H1 (cell line): Measurements from ENCODE around the gene SUCLG2. TPM values are rescaled to one million over a fixed set of nuclear protein-coding genes. Genes with fewer than 3 reads are reported as not detected.

ENCODE experiments used
- CTCF ChIA-PET: fragments of 300-600 bp; sonication (Branson Sonifier 250); formaldehyde crosslinking; loops from one replicate; lab custom pipeline; 2021; ENCODE audit not compliant: partially characterized antibody; lab: Charles Lee
- POLR2A ChIA-PET: fragments of 300-600 bp; sonication (Branson Sonifier 250); formaldehyde crosslinking; loops from one replicate; lab custom pipeline; 2021; ENCODE audit warnings: inconsistent platforms; ENCODE audit not compliant: partially characterized antibody; lab: Charles Lee
- DNase-seq, 2 experiments: peaks; one replicate each; pipeline versions ENCODE4 v3.0.0 to v3.0.0-alpha.2; 2010 to 2022; ENCODE audit warnings: low spot score in 2 of 2, low read depth in 1 of 2, mixed read lengths in 1 of 2
- FAIRE-seq: peaks from 2 replicates; lab custom pipeline; 2011; peaks lifted over from hg19 to GRCh38; lab: Jason Lieb, UNC
- H2AFZ ChIP-seq: 2 replicates; pipeline ENCODE4 v1.8.1; 2012; ENCODE audit warnings: low read length, inconsistent platforms
- H2AK5ac ChIP-seq: 2 replicates; pipeline ENCODE4 v1.6.1; 2013; ENCODE audit warnings: low read depth, low read length
- H2BK120ac ChIP-seq: replicated peaks from 2 replicates; pipeline ENCODE3; 2013; ENCODE audit warnings: low read depth, low read length, inconsistent platforms
- H2BK12ac ChIP-seq: 2 replicates; pipeline ENCODE4 v1.6.1; 2013; ENCODE audit warnings: low read depth, low read length
- H2BK15ac ChIP-seq: 2 replicates; pipeline ENCODE4 v1.6.1; 2013; ENCODE audit warnings: low read length
- H2BK20ac ChIP-seq: 2 replicates; pipeline ENCODE4 v1.6.1; 2013; ENCODE audit warnings: low read length
- H2BK5ac ChIP-seq: 2 replicates; pipeline ENCODE4 v1.6.1; 2013; ENCODE audit warnings: low read depth, low read length
- H3K14ac ChIP-seq: 2 replicates; pipeline ENCODE4 v1.6.1; 2013; ENCODE audit warnings: inconsistent platforms; ENCODE audit not compliant: insufficient read length
- H3K18ac ChIP-seq: 2 replicates; pipeline ENCODE4 v1.6.1; 2013; ENCODE audit warnings: low read length; ENCODE audit errors: extremely low read depth
- H3K23ac ChIP-seq: 2 replicates; pipeline ENCODE4 v1.6.1; 2013; ENCODE audit warnings: inconsistent platforms; ENCODE audit not compliant: insufficient read length
- H3K23me2 ChIP-seq: 2 replicates; pipeline ENCODE4 v1.6.1; 2013; ENCODE audit warnings: low read depth, low read length
- H3K27ac ChIP-seq: 2 replicates; pipeline ENCODE4 v1.6.1; 2011; ENCODE audit warnings: low read depth, low read length, inconsistent platforms
- H3K27me3 ChIP-seq, 4 experiments: replicated peaks in 1 of 4; 1 replicate in 1 of 4; 2 replicates in 3 of 4; pipeline versions ENCODE4 v1.6.1 to v1.8.1; 2011 to 2013; ENCODE audit warnings: low read length in 3 of 4, mild to moderate bottlenecking in 3 of 4, inconsistent platforms in 2 of 4, mixed read lengths in 2 of 4, moderate library complexity in 1 of 4; ENCODE audit not compliant: control insufficient read depth in 3 of 4, insufficient read depth in 3 of 4; ENCODE audit errors: extremely low read depth in 1 of 4
- H3K36me3 ChIP-seq, 4 experiments: 2 replicates each; pipeline versions ENCODE4 v1.6.1 to v1.8.1; 2011 to 2013; ENCODE audit warnings: mild to moderate bottlenecking in 4 of 4, low read length in 3 of 4, moderate library complexity in 2 of 4, control low read depth in 1 of 4, inconsistent platforms in 1 of 4; ENCODE audit not compliant: insufficient read depth in 4 of 4, control insufficient read depth in 2 of 4
- H3K4ac ChIP-seq: replicated peaks from 2 replicates; pipeline ENCODE3; 2013; ENCODE audit warnings: low read length, low read depth, mixed read lengths, inconsistent platforms; ENCODE audit not compliant: insufficient read length
- H3K4me1 ChIP-seq, 4 experiments: replicated peaks in 1 of 4; 1 replicate in 1 of 4; 2 replicates in 3 of 4; pipeline versions ENCODE4 v1.6.1 to v1.8.1; 2011 to 2013; ENCODE audit warnings: low read length in 3 of 4, inconsistent platforms in 2 of 4, mixed read lengths in 1 of 4; ENCODE audit not compliant: insufficient read depth in 4 of 4, control insufficient read depth in 3 of 4
- H3K4me2 ChIP-seq, 2 experiments: 2 replicates each; pipeline versions ENCODE4 v1.6.1 to v1.8.1; 2011 to 2013; ENCODE audit warnings: low read depth in 2 of 2, low read length in 2 of 2, control low read depth in 1 of 2, inconsistent platforms in 1 of 2, mild to moderate bottlenecking in 1 of 2; ENCODE audit not compliant: insufficient read depth in 1 of 2
- H3K4me3 ChIP-seq, 4 experiments: fragments of 200-600, 300-600 bp in 1 of 4; sonication (generic), shearing (Covaris generic), sonication (Bioruptor Twin) in 1 of 4; 2 replicates each; pipeline versions ENCODE4 v1.5.1 to v1.8.1; 2011 to 2016; ENCODE audit warnings: low read length in 4 of 4, low read depth in 3 of 4, control low read depth in 2 of 4, inconsistent platforms in 2 of 4, mild to moderate bottlenecking in 2 of 4, mixed read lengths in 1 of 4, moderate library complexity in 1 of 4; ENCODE audit not compliant: insufficient read depth in 2 of 4; ENCODE audit errors: extremely low read depth in 1 of 4
- H3K56ac ChIP-seq: replicated peaks from 2 replicates; pipeline ENCODE3; 2013; ENCODE audit warnings: low read depth, mild to moderate bottlenecking, mixed read lengths, low read length, inconsistent platforms; ENCODE audit not compliant: insufficient read length
- H3K79me1 ChIP-seq: 2 replicates; pipeline ENCODE4 v1.6.1; 2013; ENCODE audit warnings: low read depth, low read length, control low read depth
- H3K79me2 ChIP-seq, 2 experiments: 2 replicates each; pipeline versions ENCODE4 v1.6.1 to v1.8.1; 2012 to 2013; ENCODE audit warnings: low read length in 2 of 2, mild to moderate bottlenecking in 2 of 2, inconsistent platforms in 1 of 2; ENCODE audit not compliant: insufficient read depth in 2 of 2, control insufficient read depth in 1 of 2
- H3K9ac ChIP-seq, 4 experiments: replicated peaks in 1 of 4; 1 replicate in 1 of 4; 2 replicates in 3 of 4; pipeline versions ENCODE4 v1.6.1 to v1.8.1; 2011 to 2013; ENCODE audit warnings: low read depth in 3 of 4, low read length in 3 of 4, control low read depth in 2 of 4, mild to moderate bottlenecking in 2 of 4, moderate library complexity in 2 of 4, inconsistent platforms in 1 of 4; ENCODE audit errors: extremely low read depth in 1 of 4
- H3K9me3 ChIP-seq, 2 experiments: 2 replicates each; pipeline versions ENCODE4 v1.6.1 to v1.8.1; 2012 to 2013; ENCODE audit warnings: mild to moderate bottlenecking in 2 of 2, moderate library complexity in 2 of 2, control low read depth in 1 of 2, inconsistent platforms in 1 of 2, low read depth in 1 of 2, low read length in 1 of 2, mixed read lengths in 1 of 2; ENCODE audit not compliant: insufficient read depth in 2 of 2
- H4K20me1 ChIP-seq, 2 experiments: replicated peaks in 1 of 2; 2 replicates each; pipeline versions ENCODE3 to v1.8.1; 2011 to 2013; ENCODE audit warnings: inconsistent platforms in 2 of 2, low read length in 2 of 2, mild to moderate bottlenecking in 1 of 2; ENCODE audit not compliant: insufficient read depth in 2 of 2, control insufficient read depth in 1 of 2
- H4K5ac ChIP-seq: 2 replicates; pipeline ENCODE4 v1.6.1; 2013; ENCODE audit warnings: low read length, low read depth, mixed read lengths, inconsistent platforms; ENCODE audit not compliant: insufficient read length
- H4K8ac ChIP-seq: 2 replicates; pipeline ENCODE4 v1.8.0; 2013; ENCODE audit warnings: mild to moderate bottlenecking, moderate library complexity, low read length, inconsistent platforms; ENCODE audit not compliant: insufficient read depth; ENCODE audit errors: extremely low read depth
- H4K91ac ChIP-seq: replicated peaks from 2 replicates; pipeline ENCODE3; 2013; ENCODE audit warnings: low read length, mixed read lengths, inconsistent platforms; ENCODE audit not compliant: insufficient read length
- CEBPB ChIP-seq: IDR thresholded peaks from 2 replicates; pipeline ENCODE4 v1.6.1; 2012; ENCODE audit warnings: low read depth, low read length
- GTF2F1 ChIP-seq: IDR thresholded peaks from 2 replicates; pipeline ENCODE4 v1.6.1; 2012; ENCODE audit warnings: low read depth, low read length, improper control_type of control experiment, borderline replicate concordance
- KDM4A ChIP-seq: IDR thresholded peaks from one replicate; pipeline ENCODE4 v1.7.1; 2012; ENCODE audit warnings: low read depth, mild to moderate bottlenecking, moderate library complexity, low read length, inconsistent platforms; ENCODE audit not compliant: severe bottlenecking
- POU5F1 ChIP-seq: IDR thresholded peaks from 2 replicates; pipeline ENCODE4 v1.6.1; 2011; ENCODE audit warnings: low read depth, mild to moderate bottlenecking, low read length, moderate library complexity
- RBBP5 ChIP-seq: IDR thresholded peaks from 2 replicates; pipeline ENCODE4 v1.7.1; 2012; ENCODE audit warnings: low read depth, mild to moderate bottlenecking, inconsistent platforms, low read length, moderate library complexity, borderline replicate concordance
- SIN3A ChIP-seq, 2 experiments: IDR thresholded peaks in 1 of 2; conservative IDR thresholded peaks in 1 of 2; 2 replicates each; pipeline ENCODE4 v1.6.1; 2011 to 2012; ENCODE audit warnings: low read length in 2 of 2, improper control_type of control experiment in 1 of 2, low read depth in 1 of 2, mild to moderate bottlenecking in 1 of 2
- SIX5 ChIP-seq: IDR thresholded peaks from 2 replicates; pipeline ENCODE4 v1.6.1; 2011; ENCODE audit warnings: mild to moderate bottlenecking, low read depth, low read length
- SP4 ChIP-seq: IDR thresholded peaks from 2 replicates; pipeline ENCODE4 v1.6.1; 2012; ENCODE audit warnings: low read length, inconsistent platforms
- SUZ12 ChIP-seq: fragments of 200-600 bp; sonication (generic); IDR thresholded peaks from 2 replicates; pipeline ENCODE4 v1.6.1; 2012; ENCODE audit warnings: mild to moderate bottlenecking, inconsistent platforms, low read length, moderate library complexity, mixed read lengths
- WGBS, 2 experiments: shearing (Covaris generic) in 1 of 2; methylation state at CpG; one replicate each; pipeline versions ENCODE4 v1.1.6 to v1.1.7; 2013 to 2015; ENCODE audit warnings: low lambda C conversion rate in 2 of 2, mixed read lengths in 2 of 2, inconsistent platforms in 1 of 2, low coverage in 1 of 2, missing lambda C conversion rate in 1 of 2; ENCODE audit not compliant: insufficient replicate concordance in 2 of 2, insufficient coverage in 1 of 2, insufficient read length in 1 of 2; ENCODE audit errors: extremely low coverage in 1 of 2, missing lambda C conversion rate in 1 of 2; 5-methylcytosine and 5-hydroxymethylcytosine counted together
- polyA plus RNA-seq, 7 experiments: library from polyadenylated mRNA; depleted of rRNA in 3 of 7; stranded (reverse) in 5 of 7; unstranded in 2 of 7; fragments of >200 nt in 5 of 7; fragments of 200-250 nt in 2 of 7; gene quantifications; 1 replicate in 5 of 7; 2 replicates in 1 of 7; 4 replicates in 1 of 7; pipeline versions ENCODE4 v1.2.1 to v1.2.3, GENCODE V29; 2011 to 2013; ENCODE audit warnings: missing spikeins in 2 of 7, mixed read lengths in 2 of 7
- total RNA-seq: library from RNA; stranded (reverse); fragmentation: NEBNext Ultra II Directional; extraction: Animal tissue kit (Norgen Biotek cat#: 25700); gene quantifications from 2 replicates; pipeline ENCODE4 v1.2.1, GENCODE V29; 2021
- TF ChIP-seq, protein P1 (sequence below): IDR thresholded peaks from 2 replicates; pipeline ENCODE4 v1.6.1; 2012; ENCODE audit warnings: low read length, inconsistent platforms

SUCLG2 gene
- total and polyA plus RNA-seq, 2 of the 8 experiments (the other 6 are each of a cell fraction or from before 2014, with no cell fraction given) = 12.9 to 46.2 TPM

DNA sequence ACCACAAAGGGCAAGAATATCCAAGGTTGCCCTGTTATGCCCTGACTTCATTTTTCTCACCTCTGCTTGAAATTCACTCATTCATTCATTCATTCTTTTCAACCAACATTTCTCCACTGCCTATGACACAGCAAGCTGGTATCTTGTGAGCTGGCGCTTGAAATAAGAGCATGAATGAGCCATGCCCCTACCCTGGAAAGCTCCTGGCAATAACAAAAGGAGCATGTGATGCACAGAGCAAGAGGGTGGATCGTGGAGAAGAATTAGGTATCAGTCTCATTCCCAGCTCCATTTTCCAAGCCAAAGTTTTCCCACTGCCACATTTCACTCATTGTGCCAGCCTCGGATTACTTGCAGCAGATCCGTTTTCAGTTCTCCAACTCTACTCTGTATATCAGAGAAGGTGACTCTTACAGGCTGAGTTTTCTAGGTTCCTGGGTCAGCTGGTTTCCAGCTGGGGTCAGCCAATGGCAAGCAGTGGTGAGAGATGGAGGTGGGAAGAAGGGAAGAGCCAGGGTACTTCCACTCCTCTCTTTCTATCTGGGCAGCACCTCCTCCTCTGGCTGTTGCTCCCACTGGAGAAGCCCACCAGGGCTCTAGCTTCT, 144.8 kb downstream of the SUCLG2 start:
- no peak for FAIRE-seq
- no peak overlapping the region for H3K4me2 ChIP-seq
- no peak for TF ChIP-seq SIN3A (conservative IDR thresholded peaks at IDR 0.05 in 1 of 2, IDR thresholded peaks at IDR 0.05 in 1 of 2; ENCODE audit: low read depth in 1 of 2, low read length in 2 of 2)
- TF ChIP-seq SUZ12 = no peak
- TF ChIP-seq KDM4A = no peak
- no peak for TF ChIP-seq SP4
- TF ChIP-seq, protein P1, sequence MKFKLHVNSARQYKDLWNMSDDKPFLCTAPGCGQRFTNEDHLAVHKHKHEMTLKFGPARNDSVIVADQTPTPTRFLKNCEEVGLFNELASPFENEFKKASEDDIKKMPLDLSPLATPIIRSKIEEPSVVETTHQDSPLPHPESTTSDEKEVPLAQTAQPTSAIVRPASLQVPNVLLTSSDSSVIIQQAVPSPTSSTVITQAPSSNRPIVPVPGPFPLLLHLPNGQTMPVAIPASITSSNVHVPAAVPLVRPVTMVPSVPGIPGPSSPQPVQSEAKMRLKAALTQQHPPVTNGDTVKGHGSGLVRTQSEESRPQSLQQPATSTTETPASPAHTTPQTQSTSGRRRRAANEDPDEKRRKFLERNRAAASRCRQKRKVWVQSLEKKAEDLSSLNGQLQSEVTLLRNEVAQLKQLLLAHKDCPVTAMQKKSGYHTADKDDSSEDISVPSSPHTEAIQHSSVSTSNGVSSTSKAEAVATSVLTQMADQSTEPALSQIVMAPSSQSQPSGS = no peak
- TF ChIP-seq POU5F1 = no peak
- no peak for TF ChIP-seq GTF2F1
- TF ChIP-seq SIX5 = no peak
- TF ChIP-seq CEBPB = no peak
- TF ChIP-seq RBBP5 = no peak

More for the DNA sequence above, 144.8 kb downstream of the SUCLG2 start:
- Histone ChIP-seq H2BK120ac (no peak overlapping the region), H4K8ac (no peak overlapping the region), H3K79me1 (no peaks in the 10 kb centered on the region), H2BK5ac (no peak overlapping the region), H3K79me2 (no peaks in the 10 kb centered on the region), H2AK5ac (no peak overlapping the region), H2BK12ac (no peak overlapping the region), H3K18ac (no peak overlapping the region), H3K56ac (no peak overlapping the region), H2AFZ (no peak overlapping the region), H3K4ac (no peak overlapping the region), H3K23me2 (no peaks in the 10 kb centered on the region), H4K5ac (no peak overlapping the region), H3K9me3 (no peaks in the 10 kb centered on the region), H3K23ac (no peak overlapping the region), H3K27me3 (no peaks in the 10 kb centered on the region), H3K14ac (no peak overlapping the region), H3K4me1 (peaks cover 0 to 7% (median 0%) of the 10 kb centered on the region in 4 experiments; a peak in 1 of 7 replicates), H2BK20ac (no peak overlapping the region), H3K9ac (no peak overlapping the region), H2BK15ac (no peak overlapping the region), H4K91ac (no peak overlapping the region), H4K20me1 (no peaks in the 10 kb centered on the region), H3K27ac (no peak overlapping the region), H3K4me3 (no peak overlapping the region), H3K36me3 (no peaks in the 10 kb centered on the region)
- POLR2A ChIA-PET = interaction anchor here (0.6 kb wide), 1 partner anchor 14 kb away, joined by 3 read pairs; no protein-coding TSS in a partner anchor
- CTCF ChIA-PET = interaction anchor here (0.7 to 1.2 kb wide), 5 partner anchors 9 to 93 kb away, joined by 3 to 5 read pairs (median 3); no protein-coding TSS in a partner anchor
- no peak for DNase-seq
- WGBS, 2 experiments = 96% methylated on average over 4 of the region's 4 CpGs; no CpG with 5 or more reads in 1 of the 2 experiments
